SK-N-SH treated with all-trans-retinoic acid at 6 μM for 48 hours (cell line): ENCODE results near the gene ARID5A.
A peak's percentile ranks its signal among the peaks of the same experiment; 100 is the strongest.

Experiments
- ATAC-seq: fragments of 200-7000 bp; cut with Tn5 transposase; 3 replicates; pipeline ENCODE4 v1.9.1; 2020; ENCODE audit warnings: mild to moderate bottlenecking, moderate library complexity
- ARNTL ChIP-seq: fragments of 450-650 bp; formaldehyde crosslinking; IDR thresholded peaks from 2 replicates; pipeline ENCODE4 v1.5.0; 2020; ENCODE audit warnings: low read depth, mild to moderate bottlenecking, moderate library complexity, borderline replicate concordance
- BACH2 ChIP-seq: fragments of 250-450 bp; sonication (Bioruptor Pico); IDR thresholded peaks from 2 replicates; pipeline ENCODE4 v1.9.0; 2021; ENCODE audit warnings: mild to moderate bottlenecking, borderline replicate concordance
- CSDC2 ChIP-seq: fragments of 250-450 bp; sonication (Bioruptor Pico); IDR thresholded peaks from 2 replicates; pipeline ENCODE4 v1.5.0; 2020; ENCODE audit warnings: mild to moderate bottlenecking, moderate library complexity
- CSRNP3 ChIP-seq: fragments of 250-450 bp; sonication (Bioruptor Pico); IDR thresholded peaks from 2 replicates; pipeline ENCODE4 v1.5.1; 2021; ENCODE audit warnings: mild to moderate bottlenecking, moderate library complexity
- ESRRG ChIP-seq: fragments of 250-450 bp; sonication (Bioruptor Pico); IDR thresholded peaks from 2 replicates; pipeline ENCODE4 v1.6.1; 2021; ENCODE audit warnings: mild to moderate bottlenecking
- GLIS3 ChIP-seq: fragments of 250-450 bp; sonication (Bioruptor Pico); IDR thresholded peaks from 2 replicates; pipeline ENCODE4 v1.5.0; 2020; ENCODE audit warnings: mild to moderate bottlenecking, moderate library complexity
- ISL1 ChIP-seq: fragments of 250-450 bp; sonication (Bioruptor Pico); IDR thresholded peaks from 2 replicates; pipeline ENCODE4 v2.1.2; 2022; ENCODE audit warnings: mild to moderate bottlenecking, moderate library complexity
- OSR1 ChIP-seq: fragments of 250-450 bp; sonication (Bioruptor Pico); IDR thresholded peaks from 2 replicates; pipeline ENCODE4 v1.8.0; 2022; ENCODE audit warnings: moderate library complexity, mild to moderate bottlenecking, inconsistent platforms
- PATZ1 ChIP-seq: fragments of 250-450 bp; sonication (Bioruptor Pico); IDR thresholded peaks from 2 replicates; pipeline ENCODE4 v1.8.0; 2020; ENCODE audit warnings: mild to moderate bottlenecking, moderate library complexity, borderline replicate concordance
- RARB ChIP-seq: fragments of 250-450 bp; sonication (Bioruptor Pico); IDR thresholded peaks from 2 replicates; pipeline ENCODE4 v1.8.0; 2021; ENCODE audit warnings: mild to moderate bottlenecking, moderate library complexity
- SNAI2 ChIP-seq: fragments of 250-450 bp; sonication (Bioruptor Pico); IDR thresholded peaks from 2 replicates; pipeline ENCODE4 v1.5.0; 2020; ENCODE audit warnings: mild to moderate bottlenecking, moderate library complexity
- TOX ChIP-seq: fragments of 250-450 bp; sonication (Bioruptor Pico); IDR thresholded peaks from 2 replicates; pipeline ENCODE4 v1.8.0; 2021; ENCODE audit warnings: mild to moderate bottlenecking, moderate library complexity, borderline replicate concordance
- TSHZ2 ChIP-seq: fragments of 250-450 bp; sonication (Bioruptor Pico); IDR thresholded peaks from 2 replicates; pipeline ENCODE4 v1.5.0; 2020; ENCODE audit warnings: mild to moderate bottlenecking, moderate library complexity
- ZC3H10 ChIP-seq: fragments of 250-450 bp; sonication (Bioruptor Pico); IDR thresholded peaks from 2 replicates; pipeline ENCODE4 v1.5.1; 2021; ENCODE audit warnings: mild to moderate bottlenecking, moderate library complexity
- ZFP3 ChIP-seq: fragments of 250-450 bp; sonication (Bioruptor Pico); IDR thresholded peaks from 2 replicates; pipeline ENCODE4 v1.5.0; 2020; ENCODE audit warnings: mild to moderate bottlenecking, moderate library complexity
- ZFP30 ChIP-seq: fragments of 450-650 bp; formaldehyde crosslinking; IDR thresholded peaks from 2 replicates; pipeline ENCODE4 v1.5.0; 2022; ENCODE audit warnings: mild to moderate bottlenecking, moderate library complexity
- ZNF565 ChIP-seq: fragments of 450-650 bp; formaldehyde crosslinking; conservative IDR thresholded peaks from 2 replicates; pipeline ENCODE4 v1.5.0; 2020; ENCODE audit warnings: low read depth, mild to moderate bottlenecking, moderate library complexity
- ZNF70 ChIP-seq: fragments of 450-650 bp; formaldehyde crosslinking; IDR thresholded peaks from 2 replicates; pipeline ENCODE4 v1.5.0; 2020; ENCODE audit warnings: mild to moderate bottlenecking, moderate library complexity
- ZNF8 ChIP-seq: fragments of 450-650 bp; formaldehyde crosslinking; IDR thresholded peaks from 2 replicates; pipeline ENCODE4 v1.5.0; 2020; ENCODE audit warnings: mild to moderate bottlenecking, moderate library complexity

The ARID5A gene

GRCh38 chr2:96507957-96508520, 28.5 kb upstream of the ARID5A start:
- TF ChIP-seq PATZ1 (CRISPR knock-in tag) (no peak), GLIS3 (CRISPR knock-in tag) (no peak), BACH2 (CRISPR knock-in tag) (no peak), ZNF565 (CRISPR knock-in tag) (no peak), ARNTL (no peak), RARB (no peak), ZNF70 (CRISPR knock-in tag) (no peak), ZNF8 (CRISPR knock-in tag) (no peak), OSR1 (no peak), ESRRG (no peak), SNAI2 (no peak), ZFP30 (CRISPR knock-in tag) (no peak)

GRCh38 chr2:96508521-96509113, 27.9 kb upstream of the ARID5A start:
- no peak for TF ChIP-seq CSRNP3 (CRISPR knock-in tag)
- no peak for TF ChIP-seq ZNF565 (CRISPR knock-in tag)
- no peak for TF ChIP-seq ZNF70 (CRISPR knock-in tag)
- TF ChIP-seq ZFP3 (CRISPR knock-in tag) = no peak
- ATAC-seq = no peak

More at GRCh38 chr2:96507957-96508520, 28.5 kb upstream of the ARID5A start:
- peak; percentile 84 for ATAC-seq

GRCh38 chr2:96509114-96509846, 27.3 kb upstream of the ARID5A start:
- no peak for TF ChIP-seq GLIS3 (CRISPR knock-in tag)
- no peak for TF ChIP-seq ZFP30 (CRISPR knock-in tag)
- no peak for TF ChIP-seq ESRRG
- no peak for TF ChIP-seq ZNF70 (CRISPR knock-in tag)
- no peak for TF ChIP-seq CSRNP3 (CRISPR knock-in tag)
- TF ChIP-seq ISL1 (CRISPR knock-in tag) = no peak
- TF ChIP-seq ZFP3 (CRISPR knock-in tag) = no peak
- TF ChIP-seq RARB = no peak
- TF ChIP-seq CSDC2 (CRISPR knock-in tag) = no peak
- no peak for TF ChIP-seq BACH2 (CRISPR knock-in tag)
- TF ChIP-seq TSHZ2 (CRISPR knock-in tag) = no peak
- no peak for TF ChIP-seq OSR1
- TF ChIP-seq ZC3H10 (CRISPR knock-in tag) = no peak
- TF ChIP-seq ZNF565 (CRISPR knock-in tag) = no peak
- TF ChIP-seq ZNF8 (CRISPR knock-in tag) = no peak
- TF ChIP-seq TOX (CRISPR knock-in tag) = no peak
- TF ChIP-seq ARNTL = no peak
- peak; percentile 89 for ATAC-seq

GRCh38 chr2:96509847-96510230, 26.7 kb upstream of the ARID5A start:
- TF ChIP-seq TOX (CRISPR knock-in tag) = no peak
- ATAC-seq = no peak
